ENCODE measurements around the gene LDLRAP1.

DNA sequence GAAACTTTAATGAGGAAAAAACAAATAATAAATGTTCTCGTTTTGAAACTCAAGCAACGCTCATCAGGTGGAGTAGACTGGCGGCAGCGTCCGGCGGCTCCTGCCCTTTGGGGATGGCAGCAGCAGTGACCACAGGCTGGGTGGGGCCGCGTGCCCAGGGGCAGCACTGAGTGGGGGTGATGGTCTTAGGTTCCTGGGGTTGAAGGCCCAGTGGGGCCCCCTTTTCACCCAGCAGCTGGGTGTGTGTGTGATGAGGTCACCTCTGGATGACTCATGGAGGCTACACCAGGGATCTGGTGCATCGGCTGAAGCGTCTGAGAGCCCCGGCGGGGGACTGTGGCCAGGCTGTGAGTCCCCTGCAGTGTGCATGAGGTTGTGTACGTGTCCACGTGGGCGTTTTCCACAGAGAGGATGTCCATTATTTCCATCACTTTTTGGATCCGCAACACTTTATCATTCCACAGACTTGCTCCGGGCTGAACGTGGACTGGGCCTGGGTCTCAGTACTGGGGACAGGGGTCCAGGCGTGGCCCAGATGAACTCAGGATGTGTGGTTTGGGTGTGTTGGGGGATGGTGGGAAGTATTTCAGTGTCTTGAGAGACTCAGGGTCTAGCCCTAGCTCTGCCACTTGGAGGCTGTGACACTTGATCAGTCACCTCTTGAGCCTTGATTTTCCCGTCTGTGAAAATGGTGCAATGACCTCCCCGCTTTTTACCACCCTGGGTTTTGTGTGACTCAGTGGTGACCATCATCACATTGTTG lies 25.6 kb downstream of the LDLRAP1 start:
- TF ChIP-seq, protein P1, sequence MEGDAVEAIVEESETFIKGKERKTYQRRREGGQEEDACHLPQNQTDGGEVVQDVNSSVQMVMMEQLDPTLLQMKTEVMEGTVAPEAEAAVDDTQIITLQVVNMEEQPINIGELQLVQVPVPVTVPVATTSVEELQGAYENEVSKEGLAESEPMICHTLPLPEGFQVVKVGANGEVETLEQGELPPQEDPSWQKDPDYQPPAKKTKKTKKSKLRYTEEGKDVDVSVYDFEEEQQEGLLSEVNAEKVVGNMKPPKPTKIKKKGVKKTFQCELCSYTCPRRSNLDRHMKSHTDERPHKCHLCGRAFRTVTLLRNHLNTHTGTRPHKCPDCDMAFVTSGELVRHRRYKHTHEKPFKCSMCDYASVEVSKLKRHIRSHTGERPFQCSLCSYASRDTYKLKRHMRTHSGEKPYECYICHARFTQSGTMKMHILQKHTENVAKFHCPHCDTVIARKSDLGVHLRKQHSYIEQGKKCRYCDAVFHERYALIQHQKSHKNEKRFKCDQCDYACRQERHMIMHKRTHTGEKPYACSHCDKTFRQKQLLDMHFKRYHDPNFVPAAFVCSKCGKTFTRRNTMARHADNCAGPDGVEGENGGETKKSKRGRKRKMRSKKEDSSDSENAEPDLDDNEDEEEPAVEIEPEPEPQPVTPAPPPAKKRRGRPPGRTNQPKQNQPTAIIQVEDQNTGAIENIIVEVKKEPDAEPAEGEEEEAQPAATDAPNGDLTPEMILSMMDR (IDR thresholded peaks at IDR 0.05; ENCODE audit: insufficient read depth, low read depth, low read length), result no peak
- no peak for TF ChIP-seq EZH2 (IDR thresholded peaks at IDR 0.05; ENCODE audit: insufficient read depth, low read length)

All from astrocyte (in vitro differentiated cells and primary cell).